ENCODE measurements around the gene PAPSS2. TPM values are rescaled to one million over a fixed set of nuclear protein-coding genes. Genes with fewer than 3 reads are reported as not detected.

Gene PAPSS2
- total and polyA plus RNA-seq, 2 experiments from 2014 or later, result 65.9 to 82.3 TPM

DNA sequence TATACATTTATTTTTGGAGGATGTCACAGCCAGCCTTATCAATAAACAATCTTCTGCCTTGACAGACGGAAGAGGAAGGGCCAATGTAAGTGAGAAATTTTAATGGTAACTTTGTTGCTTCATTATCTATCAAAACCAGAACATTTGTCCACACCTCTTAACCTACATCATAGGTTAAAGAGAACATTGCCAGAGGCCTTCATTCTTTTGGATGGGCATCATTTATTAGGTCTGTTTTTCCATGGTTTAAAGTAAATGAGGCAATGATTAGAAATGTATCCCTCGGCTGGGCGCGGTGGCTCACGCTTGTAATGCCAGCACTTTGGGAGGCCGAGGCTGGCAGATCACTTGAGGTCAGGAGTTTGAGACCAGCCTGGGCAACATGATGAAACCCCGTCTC, 29.5 kb upstream of the PAPSS2 start:
- WGBS, 2 experiments (ENCODE audit: low coverage in 1 of 2, low lambda C conversion rate in 2 of 2, missing lambda C conversion rate in 2 of 2), result 84% methylated on average over 7 of the region's 7 CpGs
- Histone ChIP-seq H2AFZ (no peak overlapping the region), H3K79me2 (ENCODE audit: insufficient read depth) (no peaks in the 10 kb centered on the region), H3F3A (ENCODE audit: insufficient read depth) (peaks cover 7% of the 10 kb centered on the region), H3K27me3 (replicated peaks; ENCODE audit: insufficient read depth) (no peaks in the 10 kb centered on the region), H3K4me2 (ENCODE audit: unreplicated experiment) (no peak overlapping the region), H4K20me1 (ENCODE audit: insufficient read depth) (no peaks in the 10 kb centered on the region), H3K36me3 (ENCODE audit: low read depth) (no peaks in the 10 kb centered on the region), H3K4me3 (no peak overlapping the region), H3K9me2 (ENCODE audit: insufficient read depth) (no peaks in the 10 kb centered on the region), H3K27ac (no peak overlapping the region), H3K4me1 (ENCODE audit: insufficient read depth) (peaks cover 4% of the 10 kb centered on the region; the same call in 1 of the 2 replicates), H3K9ac (no peak overlapping the region), H3K9me3 (ENCODE audit: low read depth) (no peaks in the 10 kb centered on the region)
- TF ChIP-seq EZH2phosphoT487 (IDR thresholded peaks at IDR 0.05; ENCODE audit: insufficient read depth, low read depth), result no peak
- TF ChIP-seq EZH2 (IDR thresholded peaks at IDR 0.05; ENCODE audit: insufficient read depth, poor library complexity, severe bottlenecking), result no peak
- in situ Hi-C loops (cut with MboI), result no loop called here
- DNase-seq, result no peak

DNA sequence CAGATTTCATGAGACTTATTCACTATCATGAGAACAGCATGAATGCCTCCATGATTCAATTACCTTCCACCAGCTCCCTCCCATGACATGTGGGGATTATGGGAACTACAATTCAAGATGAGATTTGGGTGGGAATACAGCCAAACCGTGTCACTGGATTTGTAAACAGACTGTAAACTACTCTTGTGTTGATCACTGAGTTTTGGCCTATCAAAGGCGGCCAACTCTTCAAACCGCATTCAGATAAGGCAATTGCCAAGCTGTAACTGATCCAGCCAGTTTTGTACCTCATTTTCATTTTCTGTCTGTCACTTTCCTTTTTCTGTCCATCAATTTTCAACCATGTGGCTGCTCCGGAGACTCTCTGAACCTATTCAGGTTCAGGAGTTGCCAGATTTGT, 27.2 kb upstream of the PAPSS2 start:
- Histone ChIP-seq H3F3A (ENCODE audit: insufficient read depth) (peaks cover 11% of the 10 kb centered on the region), H4K20me1 (ENCODE audit: insufficient read depth) (no peaks in the 10 kb centered on the region), H3K4me2 (ENCODE audit: unreplicated experiment) (no peak overlapping the region), H3K27ac (no peak overlapping the region), H3K4me1 (ENCODE audit: insufficient read depth) (peaks cover 16% of the 10 kb centered on the region), H3K79me2 (ENCODE audit: insufficient read depth) (no peaks in the 10 kb centered on the region), H3K4me3 (no peak overlapping the region), H3K27me3 (replicated peaks; ENCODE audit: insufficient read depth) (no peaks in the 10 kb centered on the region), H2AFZ (no peak overlapping the region), H3K9ac (no peak overlapping the region), H3K36me3 (ENCODE audit: low read depth) (no peaks in the 10 kb centered on the region), H3K9me2 (ENCODE audit: insufficient read depth) (no peaks in the 10 kb centered on the region), H3K9me3 (ENCODE audit: low read depth) (no peaks in the 10 kb centered on the region)
- 73 to 75% methylated on average over 4 of the region's 4 CpGs for WGBS, 2 experiments (ENCODE audit: low coverage in 1 of 2, low lambda C conversion rate in 2 of 2, missing lambda C conversion rate in 2 of 2)
- TF ChIP-seq EZH2 (IDR thresholded peaks at IDR 0.05; ENCODE audit: insufficient read depth, poor library complexity, severe bottlenecking), result no peak
- no peak for TF ChIP-seq EZH2phosphoT487 (IDR thresholded peaks at IDR 0.05; ENCODE audit: insufficient read depth, low read depth)
- DNase-seq, result no peak
- in situ Hi-C loops (cut with MboI), result no loop called here

DNA sequence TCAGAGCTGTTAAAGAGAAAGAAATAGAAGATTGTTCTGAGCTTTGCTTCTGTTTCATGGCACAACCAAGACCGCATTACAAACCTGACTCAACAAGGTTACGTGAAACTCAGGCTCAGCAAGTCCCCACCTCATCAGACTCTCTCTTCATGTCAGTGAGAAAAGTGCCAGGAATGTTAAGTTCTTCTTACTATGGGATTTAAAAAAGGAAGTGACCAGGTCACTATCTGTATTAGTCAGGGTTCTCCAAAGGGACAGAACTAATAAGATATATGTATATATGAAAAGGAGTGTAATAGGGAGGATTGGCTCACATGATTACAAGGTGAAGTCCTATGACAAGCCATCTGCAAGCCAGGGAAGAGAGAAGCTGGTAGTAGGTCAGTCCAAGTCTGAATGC, 25.4 kb upstream of the PAPSS2 start:
- TF ChIP-seq EZH2phosphoT487 (IDR thresholded peaks at IDR 0.05; ENCODE audit: insufficient read depth, low read depth) (no peak), EZH2 (IDR thresholded peaks at IDR 0.05; ENCODE audit: insufficient read depth, poor library complexity, severe bottlenecking) (no peak)
- peaks cover 16% of the 10 kb centered on the region for H3K4me1 ChIP-seq (ENCODE audit: insufficient read depth)
- in situ Hi-C loops (cut with MboI), result no loop called here

DNA sequence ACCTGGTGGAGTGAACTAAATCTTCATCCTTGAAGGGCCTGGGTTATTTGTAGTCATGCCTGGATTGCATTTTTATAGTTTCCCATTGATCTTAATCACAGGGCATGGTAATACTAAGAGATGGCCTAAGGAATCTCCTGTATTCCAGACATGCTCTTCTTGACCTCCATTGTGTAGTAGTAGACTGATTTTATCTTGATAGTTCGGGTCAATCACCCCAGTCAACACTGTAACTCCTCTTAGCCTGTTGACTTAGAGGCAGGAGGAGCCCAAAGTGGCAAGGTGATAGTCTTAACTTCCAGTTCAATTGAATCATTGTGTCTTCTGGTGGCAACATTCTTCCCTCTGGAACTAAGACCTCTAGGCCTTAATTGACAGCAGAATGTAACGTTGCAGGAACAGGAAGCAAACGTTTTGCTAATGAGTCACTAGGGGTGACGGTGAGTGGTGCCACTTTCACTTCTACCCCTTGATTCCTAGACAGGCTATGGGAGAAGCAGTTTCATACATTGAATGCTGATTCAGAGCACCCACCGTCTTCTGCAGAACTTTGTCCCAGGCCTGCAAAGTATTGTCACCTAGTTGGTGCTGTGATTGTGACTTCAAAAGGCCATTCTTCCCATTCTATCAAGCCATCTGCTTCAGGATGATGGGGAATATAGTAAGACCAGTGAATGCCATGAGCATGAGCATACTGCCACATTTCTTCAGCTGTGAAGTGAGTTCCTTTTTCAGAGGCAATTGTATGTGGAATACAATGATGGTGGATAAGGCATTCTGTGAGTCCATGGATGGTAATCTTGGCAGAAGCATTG, 24.0 kb upstream of the PAPSS2 start:
- peak overlapping the region; percentile 42; the same call in 1 of the 2 replicates for H2AFZ ChIP-seq
- TF ChIP-seq EZH2phosphoT487 (IDR thresholded peaks at IDR 0.05; ENCODE audit: insufficient read depth, low read depth) (no peak), EZH2 (IDR thresholded peaks at IDR 0.05; ENCODE audit: insufficient read depth, poor library complexity, severe bottlenecking) (no peak)
- no peaks in the 10 kb centered on the region for H3K9me2 ChIP-seq (ENCODE audit: insufficient read depth)
- no peaks in the 10 kb centered on the region for H3K27me3 ChIP-seq (replicated peaks; ENCODE audit: insufficient read depth)
- peaks cover 21% of the 10 kb centered on the region for H3K4me1 ChIP-seq (ENCODE audit: insufficient read depth)
- peak; percentile 72 for DNase-seq
- H3K9me3 ChIP-seq (ENCODE audit: low read depth), result no peaks in the 10 kb centered on the region
- H4K20me1 ChIP-seq (ENCODE audit: insufficient read depth), result no peaks in the 10 kb centered on the region
- H3K36me3 ChIP-seq (ENCODE audit: low read depth), result no peaks in the 10 kb centered on the region
- H3K4me3 ChIP-seq, result no peak overlapping the region
- no peaks in the 10 kb centered on the region for H3K79me2 ChIP-seq (ENCODE audit: insufficient read depth)
- H3F3A ChIP-seq (ENCODE audit: insufficient read depth), result peaks cover 11% of the 10 kb centered on the region
- no peak overlapping the region for H3K9ac ChIP-seq
- 0 out of 2 replicates have a peak overlapping the region, but pooled peaks have one; percentile 4 for H3K27ac ChIP-seq
- in situ Hi-C loops (cut with MboI), result no loop called here
- 22 to 23% methylated on average over 5 of the region's 5 CpGs for WGBS, 2 experiments (ENCODE audit: low coverage in 1 of 2, low lambda C conversion rate in 2 of 2, missing lambda C conversion rate in 2 of 2)
- peak overlapping the region; percentile 50 for H3K4me2 ChIP-seq (ENCODE audit: unreplicated experiment)

More for the DNA sequence above, 25.4 kb upstream of the PAPSS2 start:
- H2AFZ ChIP-seq, result no peak overlapping the region
- 93 to 95% methylated on average over 2 of the region's 2 CpGs for WGBS, 2 experiments (ENCODE audit: low coverage in 1 of 2, low lambda C conversion rate in 2 of 2, missing lambda C conversion rate in 2 of 2)
- DNase-seq, result no peak
- H4K20me1 ChIP-seq (ENCODE audit: insufficient read depth), result no peaks in the 10 kb centered on the region
- H3K27ac ChIP-seq, result no peak overlapping the region
- no peak overlapping the region for H3K9ac ChIP-seq
- no peaks in the 10 kb centered on the region for H3K36me3 ChIP-seq (ENCODE audit: low read depth)
- H3K27me3 ChIP-seq (replicated peaks; ENCODE audit: insufficient read depth), result no peaks in the 10 kb centered on the region
- H3K4me3 ChIP-seq, result no peak overlapping the region
- H3F3A ChIP-seq (ENCODE audit: insufficient read depth), result peaks cover 11% of the 10 kb centered on the region
- no peaks in the 10 kb centered on the region for H3K79me2 ChIP-seq (ENCODE audit: insufficient read depth)
- H3K4me2 ChIP-seq (ENCODE audit: unreplicated experiment), result no peak overlapping the region
- H3K9me3 ChIP-seq (ENCODE audit: low read depth), result no peaks in the 10 kb centered on the region
- H3K9me2 ChIP-seq (ENCODE audit: insufficient read depth), result no peaks in the 10 kb centered on the region

All from GM23248 (cell line).